ENCODE measurements around the gene IDS.
A peak's percentile ranks its signal among the peaks of the same experiment; 100 is the strongest.
"Not testable (repeated sequence)": the region's sequence is repeated elsewhere in the genome, so short reads cannot be mapped to it uniquely, and the experiment has no call there.

The IDS gene

DNA sequence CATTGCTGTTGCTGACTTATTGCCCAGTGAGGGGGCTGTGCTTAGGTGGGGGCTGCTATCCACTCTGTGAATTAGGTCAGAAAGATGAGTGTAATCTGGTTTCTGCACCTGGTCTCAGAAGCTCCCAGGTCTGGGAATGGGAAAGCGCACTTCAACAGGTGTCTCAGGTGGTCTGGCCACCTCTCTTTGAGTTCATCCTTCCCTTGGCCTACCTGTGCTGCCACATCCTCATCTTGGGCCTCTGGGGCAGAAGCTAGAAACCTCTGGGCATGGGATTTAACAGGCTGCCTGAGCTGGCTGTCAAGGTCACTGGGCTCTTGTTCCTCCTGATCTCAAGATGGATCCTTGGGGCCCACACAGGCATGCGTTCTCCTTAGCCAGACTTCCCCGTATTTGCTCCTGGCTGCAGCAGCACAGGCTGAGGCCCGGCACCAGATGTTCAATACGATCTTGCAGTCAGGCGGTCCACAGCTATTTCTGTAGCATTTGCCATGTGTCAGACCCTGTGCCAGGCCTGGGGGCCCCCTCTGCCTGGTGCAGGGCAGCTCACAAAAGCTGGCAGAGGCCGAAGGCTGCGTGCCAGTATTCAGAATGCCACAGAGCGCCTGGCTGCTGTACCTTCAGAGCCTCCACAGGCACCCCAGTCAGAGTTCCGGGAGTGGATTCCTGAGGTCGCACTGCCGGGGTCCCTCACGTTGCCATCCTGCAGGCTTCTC is 21.4 kb upstream of the IDS start:
- DNase-seq, result not testable (repeated sequence)

DNA sequence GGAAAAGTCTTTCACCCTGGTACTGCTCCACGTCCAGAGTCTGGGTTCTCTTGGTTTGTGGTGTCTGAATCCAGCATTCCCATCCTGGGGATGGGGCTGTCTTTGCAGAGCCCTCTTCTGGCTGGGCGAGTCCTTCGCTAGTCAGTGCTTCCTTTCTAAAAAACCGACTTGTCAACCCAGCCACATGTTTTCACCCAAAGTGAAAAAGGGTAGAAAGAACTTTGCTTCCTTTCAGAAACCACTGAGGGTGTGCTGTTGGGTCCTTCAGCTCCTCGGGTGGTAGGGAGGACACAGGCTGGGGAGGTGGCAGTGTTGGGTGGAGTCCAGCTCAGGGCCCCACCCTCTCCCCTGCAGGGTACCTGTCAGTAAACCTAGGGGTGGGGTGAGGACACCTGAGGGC is 20.8 kb upstream of the IDS start:
- not testable (repeated sequence) for DNase-seq

DNA sequence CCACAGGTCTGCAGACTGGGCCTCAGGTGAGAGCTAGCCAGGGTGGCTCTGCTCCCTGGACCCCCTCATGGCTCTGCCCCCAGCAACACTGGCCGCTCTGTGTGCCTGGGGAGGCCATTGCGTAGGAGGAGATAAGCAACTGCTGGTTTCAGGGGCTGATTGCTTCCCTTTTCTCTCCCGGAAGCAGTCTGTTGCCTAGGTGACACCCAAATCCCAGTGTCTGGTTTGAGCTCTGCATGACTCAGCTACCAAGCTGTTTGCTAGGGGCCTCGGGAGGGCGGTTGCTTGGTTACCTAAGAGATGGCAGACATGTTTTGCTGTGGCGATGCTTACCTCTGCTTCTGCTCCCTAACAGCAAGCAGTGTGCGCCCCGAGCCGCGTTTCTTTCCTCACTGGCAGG is 20.3 kb upstream of the IDS start:
- peak; percentile 66 for DNase-seq

DNA sequence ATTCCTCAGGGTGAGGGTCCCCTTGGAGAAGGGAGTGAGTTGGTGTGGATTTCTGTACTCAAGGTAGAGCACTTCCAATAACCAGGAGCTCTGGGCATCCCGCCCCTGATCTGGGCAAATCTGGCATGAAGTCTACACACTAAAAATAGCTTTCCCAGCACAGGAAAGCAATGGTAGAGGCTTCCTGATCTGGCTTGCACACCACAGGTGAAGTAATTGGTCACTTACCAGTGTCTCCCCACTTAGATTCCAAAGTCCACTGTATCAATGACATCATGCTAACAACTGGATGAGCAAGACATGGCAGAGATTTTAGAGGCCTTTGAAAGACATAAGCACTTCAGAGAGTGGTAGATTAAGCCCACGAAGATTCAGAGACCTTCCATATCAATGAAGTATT is 17.8 kb upstream of the IDS start:
- DNase-seq, result no peak

DNA sequence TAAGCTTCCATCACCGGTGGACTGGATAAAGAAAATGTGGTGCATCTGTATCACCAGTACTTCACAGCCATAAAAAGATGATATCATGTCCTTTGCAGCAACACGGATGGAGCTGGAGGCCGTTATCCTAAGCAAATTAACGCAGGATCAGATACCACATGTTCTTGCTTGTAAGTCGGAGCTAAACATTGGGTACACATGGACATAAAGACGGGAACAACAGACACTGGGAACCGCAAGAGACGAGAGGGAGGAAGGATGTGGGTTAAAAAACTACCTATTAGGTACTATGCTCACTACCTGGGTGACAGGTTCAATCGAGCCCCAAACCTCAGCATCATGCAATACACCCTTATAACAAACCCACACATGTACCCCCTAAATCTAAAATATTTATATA is 16.3 kb upstream of the IDS start:
- DNase-seq, result no peak

DNA sequence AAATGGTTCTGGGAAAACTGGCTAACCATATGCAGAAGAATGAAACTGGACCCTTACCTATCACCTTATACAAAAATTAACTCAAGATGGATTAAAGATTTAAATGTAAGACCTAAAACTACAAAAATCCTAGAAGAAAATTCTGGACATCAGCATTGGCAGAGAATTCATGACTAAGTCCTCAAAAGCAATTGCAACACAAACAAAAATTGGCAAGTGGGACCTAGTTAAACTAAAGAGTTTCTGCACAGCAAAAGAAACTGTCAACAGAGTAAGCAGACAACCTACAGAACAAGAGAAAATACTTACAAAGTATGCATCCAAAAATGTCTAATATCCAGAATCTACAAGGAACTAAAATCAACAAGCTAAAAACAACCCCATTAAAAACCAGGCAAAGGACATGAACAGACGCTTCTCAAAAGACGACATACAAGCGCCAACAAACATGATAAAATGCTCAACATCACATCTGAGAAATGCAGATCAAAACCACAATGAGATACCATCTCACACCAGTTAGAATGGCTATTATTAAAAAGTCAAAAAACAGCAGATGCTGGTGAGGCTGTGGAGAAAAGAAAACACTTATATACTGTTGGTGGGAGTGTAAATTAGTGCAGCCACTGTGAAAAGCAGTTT is 15.7 kb upstream of the IDS start:
- not testable (repeated sequence) for DNase-seq

DNA sequence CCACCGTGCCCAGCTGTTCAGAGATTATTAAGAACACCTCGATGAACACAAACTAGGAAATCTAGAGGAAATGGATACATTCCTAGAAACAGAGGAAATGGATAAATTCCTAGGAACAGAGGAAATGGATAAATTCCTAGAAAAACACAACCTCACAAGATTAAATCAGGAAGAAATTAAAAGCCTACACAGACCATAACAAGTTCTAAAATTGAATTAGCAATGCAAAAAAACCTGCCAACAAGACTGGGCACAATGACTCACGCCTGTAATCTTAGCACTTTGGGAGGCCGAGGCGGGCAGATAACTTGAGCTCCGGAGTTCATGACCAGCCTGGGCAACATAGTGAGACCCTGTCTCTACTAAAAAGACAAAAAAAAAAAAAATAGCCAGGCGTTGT is 13.1 kb upstream of the IDS start:
- no peak for DNase-seq

DNA sequence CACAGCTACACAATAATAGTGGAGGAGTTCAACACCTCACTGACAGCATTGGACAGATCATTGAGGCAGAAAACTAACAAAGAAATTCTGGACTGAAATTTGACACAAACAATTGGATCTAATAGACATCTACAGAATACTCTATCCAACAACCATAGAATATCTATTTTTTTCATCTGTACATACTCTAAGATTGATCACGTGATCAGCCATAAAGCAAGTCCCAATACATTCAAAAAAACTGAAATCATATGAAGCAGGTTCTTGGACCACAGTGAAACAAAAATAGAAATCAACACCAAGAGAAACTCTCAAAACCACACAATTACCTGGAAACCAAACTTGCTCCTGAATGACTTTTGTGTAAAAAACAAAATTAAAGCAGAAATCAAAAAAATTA is 12.2 kb upstream of the IDS start:
- no peak for DNase-seq

DNA sequence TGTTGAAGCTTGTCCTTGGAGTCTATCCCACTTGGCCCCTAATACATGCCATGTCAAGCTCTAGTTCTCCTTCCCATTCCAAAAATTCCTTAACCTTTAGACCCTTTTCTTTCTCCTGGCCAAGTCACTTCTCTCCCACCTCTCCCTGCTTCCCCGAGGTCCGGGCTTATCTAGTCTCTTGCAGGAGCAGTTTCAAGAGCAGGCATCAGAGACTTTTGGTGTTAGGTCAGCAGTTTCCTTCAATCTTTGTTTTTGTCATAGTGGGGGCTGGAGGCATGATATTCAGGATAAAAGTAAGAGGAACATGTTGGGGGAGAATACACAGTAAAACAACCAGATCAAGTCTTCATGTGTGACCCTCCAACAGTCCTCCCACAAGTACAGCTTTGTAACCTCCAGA is 11.5 kb upstream of the IDS start:
- DNase-seq, result no peak

DNA sequence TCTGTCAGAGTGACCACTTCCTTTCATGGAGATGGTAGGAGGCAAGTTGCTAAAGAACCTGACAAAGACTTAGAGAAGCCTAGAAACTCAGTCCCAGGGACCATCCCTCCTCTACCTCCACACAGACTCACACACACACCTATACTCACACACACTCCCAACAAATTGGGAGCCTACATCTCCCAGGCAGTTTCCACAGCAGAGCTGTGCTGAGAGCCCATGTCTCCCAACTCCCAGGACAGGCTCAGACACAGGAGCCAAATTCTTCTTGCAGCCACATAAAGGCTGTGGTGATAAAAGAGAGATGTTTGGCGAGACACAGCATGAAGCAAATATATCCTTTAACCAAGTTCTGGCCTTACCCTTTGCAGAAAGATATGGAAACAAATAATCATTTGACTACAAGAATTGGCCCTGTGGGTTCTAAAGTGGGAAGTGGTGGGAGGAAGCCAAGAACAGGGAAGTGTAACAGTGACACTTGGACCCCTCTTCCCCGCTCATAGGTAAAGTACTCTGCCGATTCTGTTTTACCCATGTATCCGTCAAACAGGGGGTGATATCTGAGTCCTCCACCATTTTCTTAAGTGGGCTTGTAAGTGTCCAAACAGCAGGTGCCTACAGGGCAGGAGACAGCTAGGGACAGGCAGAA is 11.0 kb upstream of the IDS start:
- DNase-seq, result no peak

DNA sequence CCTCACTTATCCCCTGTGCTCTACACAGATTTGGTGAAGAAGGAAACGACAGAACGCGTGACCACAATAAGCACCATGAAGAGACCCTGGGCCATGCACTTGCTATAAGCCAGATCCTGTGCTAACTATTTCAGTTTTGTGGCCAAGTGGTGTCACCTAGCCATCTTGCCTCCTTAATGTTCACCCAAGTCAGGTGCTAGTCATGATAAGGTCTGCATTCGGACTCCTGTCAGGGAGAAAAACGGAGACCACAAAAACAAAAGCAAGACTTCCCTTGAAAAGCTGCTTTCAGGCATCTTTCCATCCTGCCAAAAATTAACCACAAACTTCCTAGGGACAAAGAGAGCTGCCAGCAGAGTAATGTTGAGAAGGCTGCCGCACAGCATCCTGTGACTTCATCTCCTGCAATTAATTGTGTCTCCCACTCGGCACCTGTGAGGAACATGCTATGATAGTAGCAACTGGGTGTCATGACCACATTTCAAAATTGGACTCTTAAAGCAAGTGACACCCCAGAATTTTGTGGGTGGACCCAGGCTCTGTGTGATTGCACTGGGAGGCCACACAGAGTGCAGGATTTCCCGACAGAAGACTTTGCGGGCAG is 8.8 kb upstream of the IDS start:
- no peak for DNase-seq

DNA sequence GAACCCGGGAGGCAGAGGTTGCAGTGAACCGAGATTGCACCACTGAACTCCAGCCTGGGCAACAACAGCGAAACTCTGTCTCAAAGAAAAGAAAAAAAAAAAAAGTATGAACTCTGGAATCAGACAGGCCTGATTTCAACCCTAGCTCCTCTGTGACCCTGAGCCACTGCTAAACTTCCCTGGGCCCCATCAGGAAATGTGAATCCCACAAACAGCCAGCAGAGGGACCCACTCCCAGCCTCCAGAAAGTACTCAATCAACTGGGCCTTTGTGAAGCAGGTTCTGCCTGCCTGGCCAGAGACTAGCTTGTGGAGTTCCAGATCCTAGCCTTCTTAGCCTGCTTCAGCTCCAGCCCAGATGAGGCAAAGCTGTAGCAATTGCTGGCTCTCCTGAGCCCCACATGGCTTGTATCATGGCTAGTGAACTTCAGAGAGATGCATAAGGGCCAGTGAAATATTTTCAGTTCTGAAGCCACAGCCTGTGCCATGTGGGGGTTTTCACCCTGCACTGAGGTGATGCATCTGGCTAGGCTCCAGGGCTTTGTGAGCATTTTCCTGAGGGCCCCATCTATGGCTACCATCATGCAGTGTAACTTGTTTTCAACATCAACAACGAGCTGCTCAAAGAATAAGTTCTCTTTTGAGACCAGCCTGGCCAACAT is 7.2 kb upstream of the IDS start:
- peak; percentile 13 for DNase-seq

DNA sequence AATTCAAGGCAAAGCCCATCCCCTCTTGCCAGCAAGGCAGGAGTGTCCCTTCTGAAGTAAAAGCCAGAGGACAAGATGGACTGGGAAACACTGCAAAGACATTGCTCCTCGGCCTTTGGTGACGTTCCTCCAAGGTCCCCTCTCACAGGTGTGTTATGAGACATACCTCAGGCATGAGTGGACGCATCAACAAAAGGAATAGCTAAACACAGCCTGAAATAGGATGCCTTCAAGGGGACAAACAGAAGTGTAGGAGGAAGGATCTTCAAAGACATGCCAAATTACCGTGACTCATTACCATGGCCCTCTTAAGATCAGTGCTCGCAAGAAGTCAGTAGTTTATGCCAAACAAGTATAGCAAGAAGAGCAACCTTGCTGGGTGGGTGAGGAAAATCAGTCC is 6.0 kb upstream of the IDS start:
- DNase-seq, result no peak

DNA sequence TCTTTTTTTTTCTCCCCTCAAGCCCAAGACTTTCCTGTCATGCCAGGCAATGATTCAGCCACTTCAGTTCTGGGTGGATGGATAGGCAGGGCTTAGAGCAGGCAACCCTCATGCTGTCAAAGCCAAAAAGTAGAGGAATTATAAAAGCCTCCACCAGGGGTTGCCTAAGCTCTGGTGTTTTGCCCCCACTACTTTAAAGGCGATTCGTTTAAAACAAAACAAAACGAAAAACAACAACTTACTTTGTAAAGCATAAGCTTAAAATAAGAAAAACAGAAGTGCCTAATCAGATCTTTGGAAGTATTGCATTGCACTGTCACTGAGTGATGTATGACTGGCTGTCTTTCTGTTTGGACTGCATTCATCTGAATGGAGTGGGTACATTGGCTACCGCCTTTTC is 5.3 kb upstream of the IDS start:
- no peak for DNase-seq

DNA sequence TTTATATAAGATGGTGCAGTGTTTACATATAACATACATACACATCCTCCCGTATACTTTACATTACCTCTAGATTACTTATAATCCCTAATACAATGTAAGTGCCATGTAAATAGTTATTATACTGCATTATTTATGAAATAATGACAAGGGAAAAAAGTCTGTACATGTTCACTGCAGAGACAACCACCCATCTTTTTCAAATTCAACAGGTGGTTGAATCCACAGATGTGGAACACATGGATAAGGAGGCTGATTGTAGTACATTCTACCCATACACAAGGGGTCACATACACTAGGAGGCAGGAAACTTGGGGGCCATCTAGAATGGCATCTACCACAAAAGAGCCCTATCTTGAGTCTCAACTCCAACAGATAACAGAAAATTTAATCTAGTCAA is 3.4 kb upstream of the IDS start:
- no peak for DNase-seq

DNA sequence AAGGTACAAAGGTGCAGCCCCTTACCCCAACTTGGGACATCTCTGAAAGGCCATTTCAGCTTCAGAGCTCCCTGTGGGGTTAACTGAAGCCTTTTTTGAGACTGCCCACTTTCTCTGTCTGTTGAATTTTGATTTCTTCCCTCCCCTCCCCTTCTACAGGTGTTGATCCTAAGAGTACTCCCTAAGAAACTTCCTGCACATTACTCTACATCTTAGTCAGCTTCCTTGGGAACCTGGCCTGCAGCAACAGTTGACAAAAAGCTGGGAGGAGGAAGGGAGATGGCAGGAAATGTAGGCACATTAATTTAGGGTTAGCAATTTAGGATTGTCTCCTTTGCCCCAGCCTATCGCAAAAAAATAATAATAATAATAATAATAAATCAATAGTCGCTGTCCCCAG is 1.2 kb upstream of the IDS start:
- DNase-seq, result no peak

DNA sequence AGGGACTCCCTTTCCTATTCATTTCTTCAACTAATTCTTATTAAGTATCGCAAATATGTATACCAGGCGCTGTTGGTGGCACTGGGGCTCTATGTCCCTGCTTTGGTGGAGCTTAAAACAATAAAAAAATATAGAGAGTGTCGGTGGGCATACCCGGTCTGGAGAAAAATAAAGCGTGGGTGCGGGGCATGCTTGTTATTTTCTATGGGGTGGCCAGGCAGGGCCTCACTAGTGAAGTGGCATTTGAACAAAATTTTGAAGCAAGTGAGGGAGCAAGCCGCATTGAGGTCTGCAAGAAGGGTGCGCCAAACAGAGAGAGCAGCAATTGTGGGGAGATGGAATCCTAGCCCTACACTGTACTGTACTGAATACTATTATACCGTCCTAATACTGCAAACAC is 565 bp upstream of the IDS start:
- no peak for DNase-seq

DNA sequence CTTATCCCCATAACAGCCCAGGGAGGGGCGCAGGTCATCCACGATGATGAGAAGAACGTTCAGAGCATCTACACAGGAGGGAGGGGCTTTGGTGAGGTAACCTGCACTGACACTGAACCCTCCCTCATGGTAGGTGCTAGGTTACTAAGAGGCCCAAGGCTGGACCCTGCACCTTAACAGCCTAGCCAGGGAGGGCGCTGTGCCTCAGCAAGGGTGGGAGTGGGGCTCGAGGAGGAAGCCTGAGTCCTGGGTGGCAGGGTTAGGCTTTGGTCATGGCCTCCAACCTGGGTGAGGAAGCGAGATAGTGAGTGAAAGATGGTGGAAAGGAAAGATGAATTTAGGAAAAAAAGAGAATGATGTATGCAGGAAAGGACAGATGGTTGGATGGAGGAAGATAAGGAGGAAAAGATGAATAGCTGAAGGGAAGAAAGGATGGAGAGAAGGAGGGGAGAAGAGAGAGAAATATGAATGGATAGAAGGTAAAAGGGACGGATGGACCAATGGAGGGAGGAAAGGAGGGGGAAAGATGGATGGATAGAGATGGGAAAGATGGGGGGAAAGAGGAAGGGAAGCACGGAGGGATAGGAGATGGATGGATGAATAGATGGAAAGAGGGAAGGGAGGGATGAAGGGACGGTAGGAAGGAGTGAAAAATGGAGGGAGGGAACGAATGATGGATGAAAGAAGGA is 736 bp downstream of the IDS start:
- peak; percentile 21 for DNase-seq

DNA sequence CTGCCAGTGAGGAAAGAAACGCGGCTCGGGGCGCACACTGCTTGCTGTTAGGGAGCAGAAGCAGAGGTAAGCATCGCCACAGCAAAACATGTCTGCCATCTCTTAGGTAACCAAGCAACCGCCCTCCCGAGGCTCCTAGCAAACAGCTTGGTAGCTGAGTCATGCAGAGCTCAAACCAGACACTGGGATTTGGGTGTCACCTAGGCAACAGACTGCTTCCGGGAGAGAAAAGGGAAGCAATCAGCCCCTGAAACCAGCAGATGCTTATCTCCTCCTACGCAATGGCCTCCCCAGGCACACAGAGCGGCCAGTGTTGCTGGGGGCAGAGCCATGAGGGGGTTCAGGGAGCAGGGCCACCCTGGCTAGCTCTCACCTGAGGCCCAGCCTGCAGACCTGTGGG is 1.7 kb downstream of the IDS start:
- DNase-seq, result not testable (repeated sequence)

DNA sequence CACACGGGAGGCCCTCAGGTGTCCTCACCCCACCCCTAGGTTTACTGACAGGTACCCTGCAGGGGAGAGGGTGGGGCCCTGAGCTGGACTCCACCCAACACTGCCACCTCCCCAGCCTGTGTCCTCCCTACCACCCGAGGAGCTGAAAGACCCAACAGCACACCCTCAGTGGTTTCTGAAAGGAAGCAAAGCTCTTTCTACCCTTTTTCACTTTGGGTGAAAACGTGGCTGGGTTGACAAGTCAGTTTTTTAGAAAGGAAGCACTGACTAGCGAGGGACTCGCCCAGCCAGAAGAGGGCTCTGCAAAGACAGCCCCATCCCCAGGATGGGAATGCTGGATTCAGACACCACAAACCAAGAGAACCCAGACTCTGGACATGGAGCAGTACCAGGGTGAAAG is 2.2 kb downstream of the IDS start:
- not testable (repeated sequence) for DNase-seq

DNA sequence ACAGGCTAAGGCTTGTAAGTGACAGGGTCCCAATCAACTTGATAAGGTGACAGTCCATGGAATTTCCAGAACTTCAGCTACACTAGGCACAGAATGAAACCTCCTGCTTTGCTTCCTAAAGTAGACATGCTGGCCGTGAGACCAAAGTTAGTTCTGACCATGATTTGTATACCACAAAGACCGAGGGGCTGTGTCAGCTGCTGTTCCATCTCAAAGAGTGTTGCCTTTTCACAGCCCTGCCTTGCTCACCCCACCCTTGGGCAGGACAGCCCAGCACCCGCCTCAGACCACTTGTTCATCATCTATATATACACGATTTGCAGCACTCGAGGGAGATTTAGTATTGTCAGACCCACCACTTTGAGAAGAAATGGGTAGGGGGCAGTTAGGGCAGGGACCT is 5.3 kb downstream of the IDS start:
- DNase-seq, result no peak

DNA sequence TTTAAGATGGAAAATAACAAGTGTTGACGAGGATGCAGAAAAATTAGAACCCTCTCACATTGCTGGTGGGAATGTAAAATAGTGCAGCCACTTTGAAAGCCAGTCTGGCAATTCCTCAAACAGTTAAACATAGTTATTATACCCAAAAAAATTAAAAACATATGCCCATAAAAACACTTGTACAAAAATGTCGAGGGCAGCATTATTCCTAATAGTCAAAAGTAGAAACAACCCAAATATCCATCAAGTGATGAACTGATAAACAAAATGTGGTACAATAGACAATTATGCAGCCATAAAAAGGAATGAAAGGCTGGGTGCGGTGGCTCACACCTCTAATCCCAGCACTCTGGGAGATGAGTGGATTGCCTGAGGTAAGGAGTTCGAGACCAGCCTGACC is 6.3 kb downstream of the IDS start:
- no peak for DNase-seq

DNA sequence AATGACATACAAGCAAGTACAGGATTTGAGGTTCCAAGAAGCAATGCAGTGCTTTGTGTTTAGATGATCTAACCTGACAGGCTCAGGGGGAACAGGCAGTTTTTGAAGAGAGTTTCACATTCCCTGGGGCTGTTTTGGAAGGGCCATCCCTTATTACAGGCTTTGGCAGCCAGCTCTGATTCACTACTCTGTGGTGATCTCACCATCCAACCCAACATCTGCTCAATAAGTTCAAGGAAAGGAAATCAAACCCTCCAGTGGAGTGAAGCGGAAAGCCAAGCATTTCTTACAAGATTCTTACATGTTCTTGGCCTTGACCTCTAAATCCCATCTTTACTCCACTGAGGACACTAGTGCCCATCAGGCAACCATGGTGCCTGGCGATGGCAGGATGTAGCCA is 7.5 kb downstream of the IDS start:
- no peak for DNase-seq
